Lung (tissue), 12 donors: ENCODE measurements around the gene CNTFR. TPM values are rescaled to one million over a fixed set of nuclear protein-coding genes. Genes with fewer than 3 reads are reported as not detected.

Source experiments
- ATAC-seq: fragments of 200-7000 bp; cut with Tn5 transposase; one replicate; pipeline ENCODE4 v1.9.1; 2020; ENCODE audit warnings: moderate number of reproducible peaks; ENCODE audit not compliant: insufficient read depth, low FRiP score
- DNase-seq, 3 donors: peaks; one replicate each; pipeline ENCODE4 v3.0.0-alpha.2; 2013 to 2017
- H3K27ac ChIP-seq, 2 donors: one replicate each; pipeline ENCODE4 v1.5.1; 2013; ENCODE audit warnings: mild to moderate bottlenecking in 2 of 2, moderate library complexity in 2 of 2, control low read depth in 1 of 2, inconsistent platforms in 1 of 2, low read depth in 1 of 2, low read length in 1 of 2
- H3K27me3 ChIP-seq, 3 donors: one replicate each; pipeline ENCODE4 v1.5.1; 2013; ENCODE audit warnings: low read length in 2 of 3; ENCODE audit not compliant: control insufficient read depth in 3 of 3, insufficient read depth in 3 of 3
- H3K36me3 ChIP-seq, 4 donors: one replicate each; pipeline ENCODE4 v1.5.1; 2013; ENCODE audit warnings: low read length in 4 of 4, mild to moderate bottlenecking in 1 of 4, moderate library complexity in 1 of 4; ENCODE audit not compliant: control insufficient read depth in 4 of 4, insufficient read depth in 4 of 4
- H3K4me1 ChIP-seq, 5 donors: one replicate each; pipeline ENCODE4 v1.5.1; 2013; ENCODE audit warnings: low read length in 5 of 5, mild to moderate bottlenecking in 2 of 5, moderate library complexity in 1 of 5; ENCODE audit not compliant: control insufficient read depth in 5 of 5, insufficient read depth in 5 of 5
- H3K4me3 ChIP-seq: one replicate; pipeline ENCODE4 v1.5.1; 2013; ENCODE audit warnings: mild to moderate bottlenecking, control low read depth, moderate library complexity
- H3K9ac ChIP-seq, 2 donors: one replicate each; pipeline ENCODE4 v1.5.1; 2013; ENCODE audit warnings: low read length in 2 of 2, control low read depth in 1 of 2; ENCODE audit not compliant: insufficient read depth in 1 of 2
- H3K9me3 ChIP-seq, 4 donors: one replicate each; pipeline ENCODE4 v1.5.1; 2013; ENCODE audit warnings: low read length in 3 of 4, mild to moderate bottlenecking in 1 of 4, moderate library complexity in 1 of 4; ENCODE audit not compliant: control insufficient read depth in 4 of 4, insufficient read depth in 3 of 4
- CTCF ChIP-seq: IDR thresholded peaks from 2 replicates; pipeline ENCODE4 v1.5.1; 2012; ENCODE audit warnings: mild to moderate bottlenecking; ENCODE audit errors: control extremely low read depth, extremely low read depth
- WGBS, 2 donors: extraction: QIAGEN DNeasy Blood & Tissue Kit; methylation state at CpG; one replicate each; pipeline ENCODE4 v1.1.7; 2013; 5-methylcytosine and 5-hydroxymethylcytosine counted together
- polyA plus RNA-seq, 2 donors: library from polyadenylated mRNA; stranded (reverse); fragments of 200-250 nt; gene quantifications; one replicate each; pipeline ENCODE4 v1.2.1, GENCODE V29; 2013
- total RNA-seq, 2 donors: library from RNA; depleted of rRNA in 1 of 2; stranded (reverse); fragments of >200 nt in 1 of 2; gene quantifications; one replicate each; pipeline ENCODE4 v1.2.1, GENCODE V29; 2014 to 2021
- donor health status: control.
- donor health status: control.
- donor health status: Bipolar disorder and iron deficiency.
- donor health status: healthy.
- donor health status: DM: yes; HTN: yes; CAD: no.

Gene CNTFR
- total and polyA plus RNA-seq, 4 donors = 0.42 to 3.3 (median 1.3) TPM

DNA sequence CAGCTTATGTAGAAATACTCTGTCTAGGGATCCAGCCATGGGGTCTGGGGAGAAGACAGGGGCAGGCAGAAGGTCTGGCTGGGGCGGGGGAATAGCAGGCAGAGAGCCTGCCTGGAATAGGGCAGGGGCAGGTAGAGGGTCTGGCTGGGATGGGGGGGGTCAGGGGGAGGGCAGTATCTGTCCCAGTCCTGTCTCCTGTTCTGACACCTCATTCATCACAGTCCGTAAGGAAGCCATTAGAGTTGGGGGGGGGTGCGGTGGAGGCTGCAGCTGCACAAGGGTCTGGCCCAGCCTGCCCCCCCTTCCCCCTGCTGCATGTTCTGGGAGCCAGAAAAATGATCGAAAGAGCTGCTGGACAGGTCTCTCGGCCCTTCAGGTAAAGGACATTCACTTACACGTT, 32.6 kb downstream of the CNTFR start:
- WGBS, 2 donors = 69 to 83% methylated on average over 5 to 6 of the region's 6 CpGs
- H3K9ac ChIP-seq = no peak overlapping the region
- peaks cover 0 to 12% (median 3%) of the 10 kb centered on the region in 4 donors for H3K36me3 ChIP-seq
- peaks cover 0 to 30% (median 0%) of the 10 kb centered on the region in 3 donors for H3K27me3 ChIP-seq
- ATAC-seq (no peak), DNase-seq (no peak)
- no peak overlapping the region for H3K27ac ChIP-seq
- H3K9me3 ChIP-seq = peaks cover 0 to 4% (median 0%) of the 10 kb centered on the region in 4 donors
- TF ChIP-seq CTCF = no peak
- peaks cover 0 to 44% (median 25%) of the 10 kb centered on the region in 5 donors for H3K4me1 ChIP-seq
- no peak overlapping the region for H3K4me3 ChIP-seq

GRCh38 chr9:34555936-34556525, 33.5 kb downstream of the CNTFR start:
- Histone ChIP-seq H3K36me3 (peaks cover 0 to 12% (median 3%) of the 10 kb centered on the region in 4 donors), H3K27ac (no peak overlapping the region), H3K4me1 (peaks cover 0 to 35% (median 19%) of the 10 kb centered on the region in 5 donors), H3K4me3 (no peak overlapping the region), H3K9me3 (peaks cover 0 to 2% (median 0%) of the 10 kb centered on the region in 4 donors), H3K27me3 (peaks cover 0 to 30% (median 0%) of the 10 kb centered on the region in 3 donors), H3K9ac (no peak overlapping the region)
- no peak for DNase-seq
- ATAC-seq = no peak
- TF ChIP-seq CTCF = no peak
- 84 to 86% methylated on average over 13 of the region's 13 CpGs for WGBS, 2 donors

- 78 to 88% methylated on average over 5 of the region's 5 CpGs for WGBS, 2 donors
- DNase-seq (no peak), ATAC-seq (no peak)
- H3K27me3 ChIP-seq = peaks cover 0 to 27% (median 0%) of the 10 kb centered on the region in 3 donors
- H3K27ac ChIP-seq = no peak overlapping the region
- no peak overlapping the region for H3K9ac ChIP-seq
- no peak for TF ChIP-seq CTCF
- H3K4me1 ChIP-seq = peaks cover 0 to 30% (median 15%) of the 10 kb centered on the region in 5 donors
- H3K4me3 ChIP-seq = no peak overlapping the region
- peaks cover 0 to 2% (median 0%) of the 10 kb centered on the region in 4 donors for H3K9me3 ChIP-seq
- H3K36me3 ChIP-seq = peaks cover 0 to 12% (median 3%) of the 10 kb centered on the region in 4 donors
Measured at GRCh38 chr9:34555500-34555899, 34.0 kb downstream of the CNTFR start.
